ENCODE measurements around the gene SCD5.

- TF ChIP-seq CTCF (IDR thresholded peaks at IDR 0.05; ENCODE audit: extremely low read depth in 1 of 2, insufficient read depth in 1 of 2, low read depth in 1 of 2, low read length in 2 of 2), result no peak
- no peak for TF ChIP-seq POLR2AphosphoS5 (IDR thresholded peaks at IDR 0.05; ENCODE audit: insufficient read depth, low read depth, low read length)
- TF ChIP-seq EZH2 (IDR thresholded peaks at IDR 0.05; ENCODE audit: borderline replicate concordance, low read depth, low read length, severe bottlenecking), result no peak
- TF ChIP-seq POLR2A (IDR thresholded peaks at IDR 0.05; ENCODE audit: low read depth, low read length), result no peak
- TF ChIP-seq JUN (IDR thresholded peaks at IDR 0.05; ENCODE audit: borderline replicate concordance, insufficient read depth, insufficient read length, low read depth), result no peak
Observed at GRCh38 chr4:82754513-82755165, 44.0 kb downstream of the SCD5 start.

Measured in endothelial cell of umbilical vein (primary cell).